Type B pancreatic cell (in vitro differentiated cells): ENCODE results near the gene SERGEF. TPM values are rescaled to one million over a fixed set of nuclear protein-coding genes. Genes with fewer than 3 reads are reported as not detected.

Experiments used
- DNase-seq: peaks from one replicate; pipeline ENCODE4 v3.0.0; 2021; ENCODE audit warnings: mixed read lengths; ENCODE audit not compliant: unreplicated experiment; ENCODE audit errors: extremely low spot score
- H3K27ac Mint-ChIP-seq: 2 replicates; pipeline ENCODE4 v1.8.0; 2021; ENCODE audit warnings: mild to moderate bottlenecking, mixed read lengths
- H3K27me3 Mint-ChIP-seq: 2 replicates; pipeline ENCODE4 v1.8.0; 2021; ENCODE audit warnings: mixed read lengths
- H3K36me3 Mint-ChIP-seq: 2 replicates; pipeline ENCODE4 v1.8.0; 2021; ENCODE audit warnings: mixed read lengths
- H3K4me1 Mint-ChIP-seq: one replicate; pipeline ENCODE4 v1.8.0; 2021; ENCODE audit warnings: mixed read lengths; ENCODE audit not compliant: unreplicated experiment
- H3K4me3 Mint-ChIP-seq: 2 replicates; pipeline ENCODE4 v1.8.0; 2021; ENCODE audit warnings: mild to moderate bottlenecking, mixed read lengths
- H3K9me3 Mint-ChIP-seq: 2 replicates; pipeline ENCODE4 v1.8.0; 2021; ENCODE audit warnings: mixed read lengths
- total RNA-seq: library from RNA; stranded (reverse); gene quantifications from 2 replicates; pipeline ENCODE4 v1.2.1, GENCODE V29; 2021; ENCODE audit warnings: low replicate concordance
- TF ChIP-seq, protein P1 (sequence below): fragments of 200-600 bp; sonication (generic); conservative IDR thresholded peaks from 2 replicates; pipeline ENCODE4 v1.5.0; 2021; ENCODE audit warnings: antibody characterized with exemption, mild to moderate bottlenecking

SERGEF gene
- total RNA-seq, 1 donor from 2014 or later = 26.4 TPM

DNA sequence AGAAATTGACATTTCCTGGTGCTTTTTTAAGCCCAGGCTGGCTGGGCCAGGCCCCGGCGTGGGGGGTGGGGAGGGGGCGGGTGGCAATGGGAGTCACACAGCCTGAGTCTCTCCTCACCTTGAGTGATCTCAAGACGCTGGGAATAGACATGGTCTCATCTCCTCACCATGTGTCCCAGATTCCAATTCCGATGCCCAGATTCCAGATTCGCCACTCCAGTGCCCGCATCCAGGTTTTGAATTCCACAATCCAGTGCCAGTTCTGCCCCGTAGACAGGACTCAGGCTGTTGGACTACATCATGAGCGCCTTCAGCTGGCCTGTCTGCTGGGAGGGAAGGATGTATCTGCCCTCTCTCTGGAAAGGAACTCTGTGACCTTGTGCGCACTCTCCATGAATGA lies 259.2 kb downstream of the SERGEF start:
- no peak for DNase-seq
- TF ChIP-seq, protein P1, sequence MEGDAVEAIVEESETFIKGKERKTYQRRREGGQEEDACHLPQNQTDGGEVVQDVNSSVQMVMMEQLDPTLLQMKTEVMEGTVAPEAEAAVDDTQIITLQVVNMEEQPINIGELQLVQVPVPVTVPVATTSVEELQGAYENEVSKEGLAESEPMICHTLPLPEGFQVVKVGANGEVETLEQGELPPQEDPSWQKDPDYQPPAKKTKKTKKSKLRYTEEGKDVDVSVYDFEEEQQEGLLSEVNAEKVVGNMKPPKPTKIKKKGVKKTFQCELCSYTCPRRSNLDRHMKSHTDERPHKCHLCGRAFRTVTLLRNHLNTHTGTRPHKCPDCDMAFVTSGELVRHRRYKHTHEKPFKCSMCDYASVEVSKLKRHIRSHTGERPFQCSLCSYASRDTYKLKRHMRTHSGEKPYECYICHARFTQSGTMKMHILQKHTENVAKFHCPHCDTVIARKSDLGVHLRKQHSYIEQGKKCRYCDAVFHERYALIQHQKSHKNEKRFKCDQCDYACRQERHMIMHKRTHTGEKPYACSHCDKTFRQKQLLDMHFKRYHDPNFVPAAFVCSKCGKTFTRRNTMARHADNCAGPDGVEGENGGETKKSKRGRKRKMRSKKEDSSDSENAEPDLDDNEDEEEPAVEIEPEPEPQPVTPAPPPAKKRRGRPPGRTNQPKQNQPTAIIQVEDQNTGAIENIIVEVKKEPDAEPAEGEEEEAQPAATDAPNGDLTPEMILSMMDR = no peak
- Mint-ChIP-seq H3K36me3 (no peaks in the 10 kb centered on the region), H3K27ac (no peak overlapping the region), H3K27me3 (peaks cover 26% of the 10 kb centered on the region), H3K4me3 (no peak overlapping the region), H3K4me1 (no peaks in the 10 kb centered on the region), H3K9me3 (no peaks in the 10 kb centered on the region)

DNA sequence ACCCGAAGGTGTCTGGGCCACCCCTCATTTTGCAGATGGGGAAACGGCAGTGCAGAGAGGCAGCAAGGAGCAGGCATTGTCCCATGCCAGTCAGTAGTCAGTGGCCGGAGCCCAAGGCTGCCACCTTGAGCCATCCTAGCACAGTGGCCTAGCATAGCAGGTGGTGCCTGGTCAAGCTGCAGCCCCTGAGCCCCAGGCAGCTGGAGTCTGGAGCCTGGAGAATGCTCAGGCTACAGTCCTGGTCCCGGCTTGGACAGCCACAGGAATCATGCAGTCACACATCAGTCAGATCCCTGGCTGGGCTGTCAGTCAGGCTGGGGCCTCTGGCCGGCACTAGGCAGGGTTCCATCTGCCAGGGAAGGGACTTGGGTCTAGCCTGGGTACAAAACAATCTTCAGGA lies 259.7 kb downstream of the SERGEF start:
- H3K4me3 Mint-ChIP-seq = no peak overlapping the region
- TF ChIP-seq, protein P1 = no peak
- no peaks in the 10 kb centered on the region for H3K4me1 Mint-ChIP-seq
- H3K27me3 Mint-ChIP-seq = peaks cover 26% of the 10 kb centered on the region
- H3K36me3 Mint-ChIP-seq = no peaks in the 10 kb centered on the region
- no peak for DNase-seq
- no peaks in the 10 kb centered on the region for H3K9me3 Mint-ChIP-seq
- H3K27ac Mint-ChIP-seq = no peak overlapping the region

DNA sequence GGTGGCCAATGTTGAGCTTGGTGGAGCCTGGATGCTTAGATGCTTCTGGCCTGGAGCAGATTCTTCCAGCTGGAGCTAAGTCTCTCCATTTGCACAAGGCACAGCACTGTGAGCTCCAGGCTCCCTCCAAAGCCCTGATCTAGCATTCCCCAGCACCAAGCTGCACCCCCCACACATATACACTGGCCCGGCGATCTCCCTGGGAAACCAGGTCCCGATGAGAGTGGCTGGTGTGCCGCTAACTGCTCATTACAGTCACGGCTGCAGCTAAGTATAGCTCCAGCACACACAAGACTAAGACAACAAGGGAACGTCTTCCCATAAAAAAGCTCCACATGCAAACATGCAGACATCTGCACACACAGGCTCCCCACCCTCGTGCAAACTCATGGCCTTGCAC lies 260.7 kb downstream of the SERGEF start:
- Mint-ChIP-seq H3K4me3 (no peak overlapping the region), H3K27me3 (peaks cover 28% of the 10 kb centered on the region), H3K27ac (no peak overlapping the region), H3K4me1 (no peaks in the 10 kb centered on the region), H3K9me3 (no peaks in the 10 kb centered on the region), H3K36me3 (no peaks in the 10 kb centered on the region)
- TF ChIP-seq, protein P1 = no peak
- no peak for DNase-seq

DNA sequence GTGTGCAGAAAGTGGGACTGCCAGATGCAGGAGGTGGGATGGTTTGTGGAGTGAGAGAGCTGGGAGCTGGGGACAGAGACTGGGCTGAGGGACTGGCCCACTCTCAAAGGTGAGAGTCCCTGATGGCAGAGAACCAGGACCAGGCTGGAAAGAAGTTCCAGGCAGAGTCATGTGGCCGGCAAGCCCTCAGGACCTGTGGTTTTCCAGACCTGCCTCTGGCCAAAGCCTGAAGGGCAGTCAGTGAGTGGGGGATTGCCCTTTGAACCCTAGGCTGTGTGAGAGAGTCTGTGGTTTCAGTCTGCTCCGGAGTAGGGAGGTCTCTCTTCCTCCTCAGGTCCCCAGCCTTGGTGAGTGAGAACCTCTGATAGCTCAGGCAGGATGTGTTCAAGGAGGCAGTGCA lies 261.3 kb downstream of the SERGEF start:
- H3K36me3 Mint-ChIP-seq = no peaks in the 10 kb centered on the region
- H3K27me3 Mint-ChIP-seq = peaks cover 30% of the 10 kb centered on the region
- no peak overlapping the region for H3K4me3 Mint-ChIP-seq
- no peak overlapping the region for H3K27ac Mint-ChIP-seq
- H3K9me3 Mint-ChIP-seq = no peaks in the 10 kb centered on the region
- TF ChIP-seq, protein P1 = no peak
- no peaks in the 10 kb centered on the region for H3K4me1 Mint-ChIP-seq
- DNase-seq = no peak

DNA sequence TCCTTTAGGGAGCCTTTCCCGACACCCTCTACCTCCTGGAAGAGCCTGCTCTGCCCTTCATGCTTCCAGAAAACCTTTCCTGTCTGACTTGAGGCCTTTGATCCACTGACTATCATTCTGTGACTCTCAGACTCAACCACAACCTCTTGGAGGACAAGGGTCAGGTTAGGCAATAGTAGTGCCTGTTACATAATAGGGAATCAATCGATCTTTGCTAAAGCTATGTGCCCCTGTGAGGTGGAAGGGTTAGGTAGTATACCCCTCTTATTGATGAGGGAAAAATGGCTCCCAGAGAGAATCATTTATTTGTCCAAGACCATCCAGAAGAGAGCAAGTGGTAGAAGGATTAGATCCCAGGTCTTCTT lies 262.1 kb downstream of the SERGEF start:
- Mint-ChIP-seq H3K9me3 (no peaks in the 10 kb centered on the region), H3K27me3 (peaks cover 34% of the 10 kb centered on the region), H3K4me3 (no peak overlapping the region), H3K4me1 (no peaks in the 10 kb centered on the region), H3K36me3 (no peaks in the 10 kb centered on the region), H3K27ac (no peak overlapping the region)
- DNase-seq = no peak
- TF ChIP-seq, protein P1 = no peak
